GM18520 (cell line): Measurements from ENCODE around the gene ITGAX.
"Not testable (repeated sequence)": the region's sequence is repeated elsewhere in the genome, so short reads cannot be mapped to it uniquely, and the experiment has no call there.

Experiments used
- ATAC-seq: cut with Tn5 transposase; IDR thresholded peaks from one replicate; pipeline ENCODE4 v1.9.1; 2021; ENCODE audit not compliant: unreplicated experiment

The ITGAX gene

DNA sequence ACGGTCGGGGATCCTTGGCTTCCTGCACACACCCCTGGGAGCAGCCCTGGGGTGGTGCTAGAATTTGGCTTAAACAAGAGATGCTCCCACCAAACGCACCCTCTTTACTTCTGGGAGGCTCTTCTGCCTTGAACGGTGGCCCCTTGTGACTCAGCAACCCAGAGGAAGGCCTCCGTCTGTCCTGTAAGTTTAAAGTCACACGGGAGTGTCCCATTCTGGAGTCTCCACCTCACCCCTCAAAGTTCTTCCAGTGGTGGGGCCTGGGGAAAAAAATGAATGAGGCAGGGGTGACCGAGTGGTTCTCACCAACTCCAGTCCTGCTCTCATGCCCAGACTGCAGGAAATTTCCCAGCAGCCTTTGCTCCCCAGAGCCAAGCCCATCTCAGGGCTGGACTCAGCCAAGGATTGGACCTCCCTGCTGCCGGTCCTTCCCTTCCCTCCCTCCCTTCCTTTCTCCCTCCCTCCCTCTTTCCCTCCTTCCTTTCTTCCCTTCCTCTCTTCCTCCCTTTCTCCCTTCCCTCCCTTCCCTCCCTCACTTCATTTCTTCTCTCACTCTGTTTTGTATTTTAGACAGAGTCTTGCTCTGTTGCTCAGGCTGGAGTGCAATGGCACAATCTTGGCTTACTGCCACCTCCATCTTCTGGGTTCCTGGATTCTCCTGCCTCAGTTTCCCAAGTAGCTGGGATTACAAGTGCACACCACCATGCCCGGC is 49.5 kb downstream of the ITGAX start:
- no peak for ATAC-seq

DNA sequence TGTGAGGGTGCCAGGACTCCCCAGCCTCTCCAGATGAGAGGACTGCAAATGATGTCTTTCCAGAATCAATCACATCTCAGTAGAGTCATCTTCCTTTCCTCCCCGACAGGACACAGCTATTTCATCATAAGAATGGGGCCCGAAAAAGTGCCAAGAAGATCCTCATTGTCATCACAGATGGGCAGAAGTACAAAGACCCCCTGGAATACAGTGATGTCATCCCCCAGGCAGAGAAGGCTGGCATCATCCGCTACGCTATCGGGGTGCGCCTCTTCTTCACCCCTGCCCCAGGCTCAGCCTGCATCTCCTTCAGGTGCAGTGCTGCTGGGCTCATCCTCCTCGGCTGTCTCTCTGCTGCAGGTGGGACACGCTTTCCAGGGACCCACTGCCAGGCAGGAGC is 52.4 kb downstream of the ITGAX start:
- no peak for ATAC-seq

DNA sequence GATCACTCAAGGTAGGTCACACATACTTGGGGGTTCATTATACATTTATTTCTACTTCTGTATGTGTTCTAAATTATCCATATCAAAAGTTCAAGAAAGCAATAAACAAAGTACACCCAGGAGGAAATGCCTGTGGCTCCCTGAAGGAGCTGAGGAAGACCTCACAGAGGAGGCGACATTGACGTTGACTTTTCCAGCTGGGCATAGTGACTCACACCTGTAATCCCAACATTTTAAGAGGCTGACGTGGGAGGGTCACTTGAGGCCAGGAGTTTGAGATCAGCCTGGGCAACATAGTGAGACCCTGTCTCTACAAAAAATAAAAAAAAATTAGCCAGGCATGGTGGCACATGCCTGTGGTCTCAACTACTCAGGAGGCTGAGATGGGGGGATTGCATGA is 54.5 kb downstream of the ITGAX start:
- no peak for ATAC-seq

DNA sequence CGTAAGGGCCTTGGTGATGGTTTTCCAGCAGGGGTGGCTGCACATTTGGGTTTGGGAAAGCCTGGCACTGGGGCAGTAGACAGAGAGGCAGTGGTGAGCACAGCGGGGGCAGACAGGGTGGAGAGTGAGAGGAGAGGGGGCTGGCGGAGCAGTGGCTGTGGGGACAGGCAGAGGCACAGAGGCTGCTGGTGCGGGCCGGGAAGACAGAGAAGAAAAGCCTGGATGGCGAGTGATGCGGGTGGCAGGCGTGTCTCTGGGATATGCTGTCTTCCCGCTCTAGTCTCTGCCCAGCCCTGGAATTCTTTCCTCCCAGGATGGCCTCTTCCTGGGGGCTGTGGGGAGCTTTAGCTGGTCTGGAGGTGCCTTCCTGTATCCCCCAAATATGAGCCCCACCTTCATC is 55.1 kb downstream of the ITGAX start:
- no peak for ATAC-seq

DNA sequence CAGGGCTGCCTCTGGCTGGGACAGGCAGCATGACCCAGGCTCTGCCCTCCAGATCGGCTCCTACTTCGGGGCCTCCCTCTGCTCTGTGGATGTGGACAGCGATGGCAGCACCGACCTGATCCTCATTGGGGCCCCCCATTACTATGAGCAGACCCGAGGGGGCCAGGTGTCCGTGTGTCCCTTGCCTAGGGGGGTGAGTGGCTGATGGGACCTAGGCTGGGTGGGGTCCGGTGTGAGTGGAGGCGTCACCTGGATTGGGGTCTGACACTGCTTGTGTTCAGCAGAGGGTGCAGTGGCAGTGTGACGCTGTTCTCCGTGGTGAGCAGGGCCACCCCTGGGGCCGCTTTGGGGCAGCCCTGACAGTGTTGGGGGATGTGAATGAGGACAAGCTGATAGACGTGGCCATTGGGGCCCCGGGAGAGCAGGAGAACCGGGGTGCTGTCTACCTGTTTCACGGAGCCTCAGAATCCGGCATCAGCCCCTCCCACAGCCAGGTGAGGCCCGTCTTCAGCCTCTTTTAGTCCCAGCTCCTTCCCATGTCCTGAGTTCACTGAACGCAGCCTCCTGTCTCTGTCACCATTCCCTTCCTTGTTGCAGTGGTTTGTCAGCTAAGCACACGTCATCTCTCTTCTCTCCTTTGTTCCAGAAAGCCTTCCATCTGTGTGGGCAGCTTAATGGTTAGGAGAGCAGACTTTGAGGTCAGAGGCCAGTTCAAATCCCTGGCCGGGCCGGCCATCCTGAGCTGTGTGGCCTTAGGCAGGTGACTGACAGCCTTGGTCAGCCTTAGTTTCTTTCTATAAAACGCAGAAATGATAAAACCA is 56.3 kb downstream of the ITGAX start:
- ATAC-seq, result no peak

DNA sequence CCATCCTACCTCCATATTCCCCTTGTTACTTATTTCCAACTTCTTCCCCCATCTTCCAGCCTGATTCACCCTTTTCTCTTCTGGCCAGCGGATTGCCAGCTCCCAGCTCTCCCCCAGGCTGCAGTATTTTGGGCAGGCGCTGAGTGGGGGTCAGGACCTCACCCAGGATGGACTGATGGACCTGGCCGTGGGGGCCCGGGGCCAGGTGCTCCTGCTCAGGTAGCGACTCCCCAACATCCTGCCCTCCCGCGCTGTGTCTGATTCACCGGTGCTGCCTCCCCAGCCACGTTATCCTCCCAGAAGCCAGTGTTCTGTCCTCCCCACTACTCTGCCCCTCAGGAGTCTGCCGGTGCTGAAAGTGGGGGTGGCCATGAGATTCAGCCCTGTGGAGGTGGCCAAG is 57.8 kb downstream of the ITGAX start:
- ATAC-seq, result no peak

DNA sequence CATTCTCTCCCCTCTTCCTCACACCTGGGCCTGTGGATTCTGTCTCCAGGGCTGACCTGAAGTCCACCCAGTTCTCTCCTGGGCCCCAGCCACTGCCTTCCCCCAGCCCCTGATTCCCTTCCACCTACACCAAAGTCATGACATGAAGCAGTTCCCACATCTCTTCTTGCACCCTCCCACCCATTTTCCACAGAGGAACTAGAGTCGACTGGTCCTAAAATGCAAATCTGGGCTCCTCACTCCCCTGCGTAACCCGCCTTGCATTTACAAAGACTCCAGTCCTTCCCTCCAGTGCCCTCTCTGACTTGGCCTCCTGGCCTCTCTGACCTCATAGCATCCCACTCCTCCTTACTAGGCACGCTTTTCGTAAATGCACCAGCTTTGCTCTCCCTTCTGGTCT is 58.4 kb downstream of the ITGAX start:
- ATAC-seq, result no peak

DNA sequence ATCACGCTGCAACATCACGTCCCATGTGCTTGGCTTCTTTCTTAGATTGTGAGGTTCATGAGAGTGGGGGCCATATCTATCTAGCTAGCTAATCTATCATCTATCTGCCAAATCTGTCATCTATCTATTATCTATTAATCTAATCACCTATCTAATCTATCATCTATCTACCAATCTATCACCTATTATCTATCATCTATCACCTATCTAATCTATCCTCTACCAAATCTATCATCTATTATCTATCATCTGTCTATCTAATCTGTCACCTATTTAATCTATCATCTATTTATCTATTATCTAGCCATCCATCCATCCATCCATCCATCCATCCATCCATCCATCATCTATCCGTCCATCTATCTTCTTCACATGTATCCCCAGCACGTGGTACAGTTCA is 59.0 kb downstream of the ITGAX start:
- ATAC-seq, result no peak

DNA sequence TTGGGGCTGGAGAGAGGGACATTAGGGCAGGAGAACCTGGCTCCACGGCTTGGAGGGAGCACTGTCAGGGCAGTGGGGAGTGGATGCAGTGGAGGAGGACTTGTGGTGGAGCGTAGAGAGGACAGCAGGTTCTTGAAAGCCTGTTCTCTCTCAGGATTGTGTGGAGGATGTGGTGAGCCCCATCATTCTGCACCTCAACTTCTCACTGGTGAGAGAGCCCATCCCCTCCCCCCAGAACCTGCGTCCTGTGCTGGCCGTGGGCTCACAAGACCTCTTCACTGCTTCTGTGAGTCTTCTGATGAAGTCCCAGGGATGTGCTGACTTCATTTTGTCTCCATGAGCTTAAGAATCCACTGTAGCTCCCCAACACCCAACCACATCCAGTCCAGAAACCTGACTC is 59.7 kb downstream of the ITGAX start:
- no peak for ATAC-seq

DNA sequence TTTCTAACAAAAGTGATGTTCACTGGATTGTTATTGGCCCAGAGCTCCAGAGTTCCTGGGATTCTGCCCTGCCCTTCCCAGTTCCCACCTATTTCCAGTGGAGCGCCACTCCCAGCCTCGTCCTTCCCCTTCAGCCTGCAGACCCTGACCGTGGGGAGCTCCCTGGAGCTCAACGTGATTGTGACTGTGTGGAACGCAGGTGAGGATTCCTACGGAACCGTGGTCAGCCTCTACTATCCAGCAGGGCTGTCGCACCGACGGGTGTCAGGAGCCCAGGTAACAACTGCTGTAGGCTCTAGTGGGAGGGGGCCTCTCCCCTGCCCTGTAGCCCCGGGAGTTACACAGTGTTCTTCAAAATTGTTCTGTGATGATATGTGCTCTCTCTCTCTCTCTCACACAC is 61.4 kb downstream of the ITGAX start:
- ATAC-seq, result no peak

DNA sequence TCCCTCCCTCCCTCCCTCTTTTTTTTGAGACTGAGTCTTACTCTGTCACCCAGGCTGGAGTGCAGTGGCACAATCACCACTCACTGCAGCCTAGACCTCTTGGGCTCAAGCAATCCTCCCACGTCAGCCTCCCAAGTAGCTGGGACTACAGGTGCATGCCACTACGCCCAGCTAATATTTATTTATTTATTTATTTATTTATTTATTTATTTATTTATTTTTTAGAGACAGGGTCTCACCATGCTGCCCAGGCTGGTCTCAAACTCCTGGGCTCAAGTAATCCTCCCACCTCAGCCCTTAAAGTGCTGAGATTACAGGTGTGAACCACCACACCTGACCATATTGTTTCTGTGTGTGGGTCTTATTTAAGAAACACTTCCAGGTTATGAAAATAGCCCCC is 62.1 kb downstream of the ITGAX start:
- not testable (repeated sequence) for ATAC-seq

DNA sequence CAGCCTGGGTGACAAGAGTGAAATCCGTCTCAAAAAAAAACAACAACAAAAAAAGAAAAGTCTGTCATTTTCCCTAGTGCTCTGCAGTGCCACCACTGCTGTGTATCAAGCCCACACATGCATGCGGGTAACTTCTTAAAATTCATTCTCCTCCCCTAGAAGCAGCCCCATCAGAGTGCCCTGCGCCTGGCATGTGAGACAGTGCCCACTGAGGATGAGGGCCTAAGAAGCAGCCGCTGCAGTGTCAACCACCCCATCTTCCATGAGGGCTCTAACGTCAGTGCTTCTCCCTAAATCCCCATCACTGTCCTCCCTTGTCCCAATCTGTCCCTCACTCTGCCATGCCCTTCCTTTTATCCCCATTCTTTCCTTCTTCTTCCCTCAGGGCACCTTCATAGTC is 62.9 kb downstream of the ITGAX start:
- ATAC-seq, result no peak

DNA sequence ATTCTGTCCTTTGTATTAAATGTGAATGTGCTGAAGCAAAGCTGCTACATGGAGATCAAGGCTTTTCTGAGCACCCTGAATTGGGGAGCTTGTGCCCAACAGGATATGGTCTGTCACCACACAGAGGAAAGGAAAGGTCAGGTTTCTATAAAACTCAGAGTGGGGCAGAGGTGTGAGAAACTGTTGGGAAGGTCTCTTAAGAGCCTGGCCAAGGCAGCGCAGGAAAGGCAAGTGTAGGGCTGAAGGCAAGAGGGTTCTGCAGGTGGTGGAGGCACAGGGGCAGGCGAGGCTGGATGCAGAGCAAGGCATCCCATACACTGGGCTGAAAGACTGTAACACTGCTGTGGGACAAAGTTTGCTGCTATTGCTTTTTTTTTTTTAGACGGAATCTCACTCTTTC is 65.1 kb downstream of the ITGAX start:
- ATAC-seq, result no peak

DNA sequence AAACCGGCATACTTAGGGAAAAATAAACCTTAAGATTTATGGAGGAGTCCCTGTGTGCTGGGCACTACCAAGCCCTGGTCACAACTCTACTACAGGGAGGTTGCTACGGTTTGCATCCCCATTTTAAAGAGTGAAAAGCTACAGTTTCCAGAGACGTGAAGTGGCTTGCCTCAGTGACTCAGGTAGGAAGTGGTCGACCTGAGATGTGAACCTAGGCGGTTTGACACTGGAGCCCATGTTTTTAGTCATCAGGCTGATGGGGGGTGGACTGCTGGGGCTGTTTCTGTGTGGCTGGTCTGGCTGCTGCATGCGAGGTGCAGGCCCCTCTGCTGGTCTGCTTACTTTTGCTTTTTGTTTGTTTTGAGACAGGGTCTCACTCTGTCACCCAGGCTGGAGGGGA is 66.6 kb downstream of the ITGAX start:
- no peak for ATAC-seq

DNA sequence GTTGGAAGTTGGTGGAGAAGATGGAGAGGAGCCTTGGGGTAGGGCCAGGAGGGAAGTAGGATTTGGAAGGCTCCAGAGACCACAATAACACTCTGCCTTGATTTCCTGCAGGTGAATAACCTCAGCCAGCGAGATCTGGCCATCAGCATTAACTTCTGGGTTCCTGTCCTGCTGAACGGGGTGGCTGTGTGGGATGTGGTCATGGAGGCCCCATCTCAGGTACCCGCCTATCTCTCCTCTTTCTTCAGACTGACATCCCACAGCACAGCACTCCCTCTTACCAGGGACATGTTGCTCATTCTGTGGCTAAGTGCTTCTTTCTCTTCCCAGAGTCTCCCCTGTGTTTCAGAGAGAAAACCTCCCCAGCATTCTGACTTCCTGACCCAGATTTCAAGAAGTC is 68.3 kb downstream of the ITGAX start:
- no peak for ATAC-seq

DNA sequence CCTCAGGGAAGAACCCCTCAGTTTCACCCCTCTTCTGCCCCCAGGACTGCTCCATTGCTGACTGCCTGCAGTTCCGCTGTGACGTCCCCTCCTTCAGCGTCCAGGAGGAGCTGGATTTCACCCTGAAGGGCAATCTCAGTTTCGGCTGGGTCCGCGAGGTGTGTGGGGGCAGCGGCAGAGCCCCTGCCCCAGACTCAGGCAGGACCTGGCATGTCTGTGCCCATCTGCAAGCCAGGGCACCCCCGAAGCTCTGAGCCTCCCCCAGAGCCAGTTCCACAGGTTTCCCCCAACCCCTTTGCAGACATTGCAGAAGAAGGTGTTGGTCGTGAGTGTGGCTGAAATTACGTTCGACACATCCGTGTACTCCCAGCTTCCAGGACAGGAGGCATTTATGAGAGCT is 68.8 kb downstream of the ITGAX start:
- no peak for ATAC-seq

DNA sequence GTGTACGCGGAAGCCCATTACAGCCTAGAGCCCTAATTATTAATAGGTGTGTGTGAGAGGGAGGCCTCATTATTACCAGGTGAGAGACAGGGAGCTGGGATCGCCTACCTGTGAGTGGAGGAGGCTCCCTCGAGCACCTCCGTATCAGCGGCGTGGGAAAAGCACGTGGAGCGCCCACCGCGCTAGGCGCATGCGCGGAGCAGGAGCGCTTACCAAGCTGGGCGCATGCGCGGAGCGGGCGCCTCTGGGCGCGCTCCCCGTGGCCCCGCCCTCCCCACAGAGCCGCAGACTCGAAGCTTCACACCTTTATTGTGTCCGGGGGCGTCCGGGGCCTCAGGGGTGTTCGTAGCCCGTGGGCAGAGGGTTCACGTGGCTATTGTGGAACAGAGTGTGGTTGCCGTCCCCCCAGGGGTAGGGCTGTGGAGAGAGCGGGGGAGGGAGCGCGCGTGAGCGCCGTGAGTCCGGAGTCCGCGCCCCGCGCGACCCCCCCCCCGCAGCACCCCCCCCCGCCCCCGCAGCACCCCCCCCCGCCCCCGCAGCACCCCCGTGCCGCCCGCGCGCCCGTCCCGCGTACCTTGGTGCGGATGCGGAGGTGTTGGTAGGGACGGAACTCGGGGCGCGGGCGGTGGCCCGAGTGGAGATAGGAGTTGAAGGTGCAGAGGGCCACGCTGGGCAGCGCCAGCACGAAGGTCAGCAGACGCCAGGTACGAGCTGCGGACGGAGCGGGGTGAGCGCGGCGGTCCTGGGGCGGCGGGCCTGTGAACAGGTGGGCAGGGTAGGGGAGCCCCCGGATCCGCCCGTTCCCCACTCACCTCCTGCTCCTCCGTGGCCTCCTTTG is 72.7 kb downstream of the ITGAX start:
- no peak for ATAC-seq

DNA sequence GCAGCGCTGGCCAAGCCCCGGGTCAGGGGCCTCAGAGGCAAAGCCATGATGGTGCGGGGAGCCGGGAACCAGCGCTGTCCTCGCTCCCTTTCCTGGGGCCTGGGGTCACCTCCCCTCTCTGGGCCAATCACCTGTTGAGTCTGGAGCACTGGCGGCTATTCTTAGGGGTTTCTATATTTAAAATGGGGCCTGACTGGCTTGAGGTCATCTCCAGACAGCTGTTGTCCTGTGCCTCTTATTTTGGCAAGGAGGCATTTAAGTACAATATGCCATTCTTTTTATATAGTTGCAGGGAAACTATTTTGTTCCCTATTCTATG is 73.3 kb downstream of the ITGAX start, which contains the start of gene COX6A2:
Gene COX6A2 (minus strand): TSS at position 82 of the 319 bp plus-strand sequence. CDS start 35 bp downstream, at position 47.
- ATAC-seq, result no peak

DNA sequence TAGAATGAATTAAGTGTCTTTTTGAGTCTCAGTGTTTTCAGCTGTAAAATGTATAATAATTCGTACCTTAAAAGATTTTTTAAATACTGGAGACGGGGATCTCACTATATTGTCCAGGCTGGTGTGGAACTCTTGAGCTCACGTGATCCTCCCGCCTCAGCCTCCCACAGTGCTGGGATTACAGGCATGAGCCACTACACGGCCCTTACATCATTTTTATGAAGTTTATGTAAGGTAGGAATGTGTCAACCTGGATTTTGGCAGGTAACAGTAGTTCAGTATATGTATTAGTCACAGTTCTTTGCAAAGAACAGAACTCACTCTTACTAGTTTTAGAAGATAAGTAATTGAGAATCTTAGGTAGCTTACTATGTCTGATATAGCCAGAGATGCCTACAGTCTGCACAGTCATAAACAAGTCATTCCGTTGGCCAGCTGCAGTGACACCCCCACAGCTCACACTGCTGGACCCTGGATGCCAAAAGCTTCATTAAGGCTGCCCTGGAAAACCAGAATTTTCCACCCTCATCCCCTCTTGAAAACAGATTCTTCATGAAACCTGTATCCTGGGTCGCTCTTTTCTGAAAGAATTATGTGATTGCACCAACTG is 73.8 kb downstream of the ITGAX start:
- no peak for ATAC-seq

DNA sequence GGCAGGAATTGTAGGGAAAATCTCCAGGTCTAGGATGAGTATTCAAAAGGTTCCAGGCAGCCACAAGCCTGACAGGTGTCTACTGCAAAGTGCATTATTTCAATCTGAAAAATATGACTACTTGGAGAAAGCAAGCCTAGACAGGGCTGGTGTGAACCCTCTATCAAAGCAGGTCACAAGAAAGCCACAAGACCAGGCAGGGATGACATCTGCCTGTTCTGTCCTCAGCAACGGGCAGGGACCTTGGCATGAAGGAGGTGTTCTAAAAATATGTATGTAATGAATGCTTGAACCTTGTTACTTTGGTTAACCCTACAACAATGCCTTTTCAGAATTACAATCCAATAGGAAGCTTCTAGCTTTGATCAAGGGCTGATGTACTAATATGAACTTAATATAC is 74.3 kb downstream of the ITGAX start:
- ATAC-seq, result no peak

DNA sequence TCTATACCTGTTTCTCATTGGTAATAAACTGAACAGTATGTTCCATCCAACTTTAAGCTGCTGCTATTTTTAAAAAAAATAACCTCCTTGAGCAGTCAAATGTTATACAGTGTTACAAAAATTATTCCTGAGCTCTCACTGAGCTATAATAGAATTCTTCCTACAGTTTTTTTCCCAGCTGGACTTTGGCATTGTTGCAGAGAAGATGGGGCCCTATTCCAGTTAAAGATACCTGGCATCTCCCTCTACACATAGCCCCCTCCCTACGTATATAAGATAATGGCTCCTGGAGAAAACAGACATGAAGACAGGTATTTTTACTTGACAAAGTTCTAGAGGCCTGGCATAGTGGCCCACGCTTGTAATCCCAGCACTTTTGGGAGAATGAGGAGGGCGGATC is 74.8 kb downstream of the ITGAX start:
- ATAC-seq, result no peak
